Measurements from ENCODE around the gene MARCKS. TPM values are rescaled to one million over a fixed set of nuclear protein-coding genes. Genes with fewer than 3 reads are reported as not detected.

Gene MARCKS
- polyA plus RNA-seq, 1 experiment, result 47.0 TPM

GRCh38 chr6:113825781-113826180 is 31.4 kb upstream of the MARCKS start:
- H3K36me3 ChIP-seq (ENCODE audit: control insufficient read depth, insufficient read depth, low read length), result no peaks in the 10 kb centered on the region
- no peak for TF ChIP-seq CTCF (IDR thresholded peaks at IDR 0.05; ENCODE audit: insufficient read depth, low read depth, low read length)
- no peaks in the 10 kb centered on the region for H3K27me3 ChIP-seq (ENCODE audit: control insufficient read depth, insufficient read depth, low read length)
- DNase-seq (ENCODE audit: low read depth), result peak; percentile 34
- CTCF ChIA-PET, result interaction anchor here (0.6 to 1.4 kb wide), 3 partner anchors 17 to 1369 kb away, joined by 3 to 5 read pairs (median 3); no protein-coding TSS in a partner anchor
- H3K4me3 ChIP-seq (ENCODE audit: low read depth, low read length), result no peak overlapping the region
- POLR2A ChIA-PET, result interaction anchor here (0.6 kb wide), 2 partner anchors 119 to 712 kb away, joined by 6 to 28 read pairs; no protein-coding TSS in a partner anchor

GRCh38 chr6:113828984-113829695 is 28.0 kb upstream of the MARCKS start:
- no peak for TF ChIP-seq CTCF (IDR thresholded peaks at IDR 0.05; ENCODE audit: insufficient read depth, low read depth, low read length)
- DNase-seq (ENCODE audit: low read depth), result no peak
- POLR2A ChIA-PET, result interaction anchor here (0.6 kb wide), 1 partner anchor 99 kb away, joined by 3 read pairs; no protein-coding TSS in a partner anchor
- Histone ChIP-seq H3K27me3 (ENCODE audit: control insufficient read depth, insufficient read depth, low read length) (no peaks in the 10 kb centered on the region), H3K4me3 (ENCODE audit: low read depth, low read length) (no peak overlapping the region), H3K36me3 (ENCODE audit: control insufficient read depth, insufficient read depth, low read length) (no peaks in the 10 kb centered on the region)
- CTCF ChIA-PET, result interaction anchor here (0.6 kb wide), 1 partner anchor 30 kb away, joined by 3 read pairs; no protein-coding TSS in a partner anchor

GRCh38 chr6:113829696-113830045 is 27.5 kb upstream of the MARCKS start:
- ChIA-PET CTCF (interaction anchor here (0.6 to 1.1 kb wide), 2 partner anchors 26 to 29 kb away, joined by 3 read pairs; no protein-coding TSS in a partner anchor), POLR2A (interaction anchor here (0.6 kb wide), 1 partner anchor 100 kb away, joined by 3 read pairs; no protein-coding TSS in a partner anchor)
- peak; percentile 61 for DNase-seq (ENCODE audit: low read depth)
- TF ChIP-seq CTCF (IDR thresholded peaks at IDR 0.05; ENCODE audit: insufficient read depth, low read depth, low read length), result no peak
- Histone ChIP-seq H3K4me3 (ENCODE audit: low read depth, low read length) (no peak overlapping the region), H3K27me3 (ENCODE audit: control insufficient read depth, insufficient read depth, low read length) (no peaks in the 10 kb centered on the region), H3K36me3 (ENCODE audit: control insufficient read depth, insufficient read depth, low read length) (no peaks in the 10 kb centered on the region)

- Histone ChIP-seq H3K4me3 (ENCODE audit: low read depth, low read length) (no peak overlapping the region), H3K27me3 (ENCODE audit: control insufficient read depth, insufficient read depth, low read length) (no peaks in the 10 kb centered on the region), H3K36me3 (ENCODE audit: control insufficient read depth, insufficient read depth, low read length) (no peaks in the 10 kb centered on the region)
- DNase-seq (ENCODE audit: low read depth), result no peak
- POLR2A ChIA-PET, result interaction anchor here (0.6 kb wide), 1 partner anchor 100 kb away, joined by 3 read pairs; no protein-coding TSS in a partner anchor
- CTCF ChIA-PET, result interaction anchor here (1.1 kb wide), 1 partner anchor 26 kb away, joined by 3 read pairs; no protein-coding TSS in a partner anchor
- no peak for TF ChIP-seq CTCF (IDR thresholded peaks at IDR 0.05; ENCODE audit: insufficient read depth, low read depth, low read length)
Measured at GRCh38 chr6:113830140-113830539, 27.0 kb upstream of the MARCKS start.

- no peak for TF ChIP-seq CTCF (IDR thresholded peaks at IDR 0.05; ENCODE audit: insufficient read depth, low read depth, low read length)
- no peak for DNase-seq (ENCODE audit: low read depth)
- POLR2A ChIA-PET, result no interaction called here
- H3K36me3 ChIP-seq (ENCODE audit: control insufficient read depth, insufficient read depth, low read length), result no peaks in the 10 kb centered on the region
- no peaks in the 10 kb centered on the region for H3K27me3 ChIP-seq (ENCODE audit: control insufficient read depth, insufficient read depth, low read length)
- CTCF ChIA-PET, result no interaction called here
- no peak overlapping the region for H3K4me3 ChIP-seq (ENCODE audit: low read depth, low read length)
Measured at GRCh38 chr6:113833537-113833936, 23.6 kb upstream of the MARCKS start.

All from BJ (cell line).